Ovary (tissue), 3 donors: Measurements from ENCODE around the gene SLC25A43.

Source experiments
- CTCF ChIP-seq, 3 donors: fragments of 450-650 bp in 2 of 3; fragments of 200-600 bp in 1 of 3; IDR thresholded peaks; one replicate each; pipeline versions ENCODE4 v1.5.1 to v1.8.0; 2016 to 2022; ENCODE audit warnings: antibody characterized with exemption in 3 of 3, mild to moderate bottlenecking in 1 of 3
- EP300 ChIP-seq: sonication (generic); formaldehyde crosslinking; IDR thresholded peaks from one replicate; pipeline ENCODE4 v1.6.1; 2017; ENCODE audit warnings: antibody characterized with exemption
- POLR2A ChIP-seq: fragments of 450-650 bp; IDR thresholded peaks from one replicate; pipeline ENCODE4 v1.6.1; 2017; ENCODE audit warnings: antibody characterized with exemption, mild to moderate bottlenecking, moderate library complexity
- donor health status: DM: no; HTN: no; CAD: no.

GRCh38 chrX:119469313-119469635, 70.1 kb downstream of the SLC25A43 start:
- TF ChIP-seq POLR2A (no peak), EP300 (no peak), CTCF (IDR thresholded peaks at IDR 0.05) (no peak)
